GM18861 (cell line): ENCODE results near the gene C17orf107.

Source experiments
- ATAC-seq: cut with Tn5 transposase; IDR thresholded peaks from one replicate; pipeline ENCODE4 v1.9.1; 2021; ENCODE audit not compliant: unreplicated experiment

Gene C17orf107

DNA sequence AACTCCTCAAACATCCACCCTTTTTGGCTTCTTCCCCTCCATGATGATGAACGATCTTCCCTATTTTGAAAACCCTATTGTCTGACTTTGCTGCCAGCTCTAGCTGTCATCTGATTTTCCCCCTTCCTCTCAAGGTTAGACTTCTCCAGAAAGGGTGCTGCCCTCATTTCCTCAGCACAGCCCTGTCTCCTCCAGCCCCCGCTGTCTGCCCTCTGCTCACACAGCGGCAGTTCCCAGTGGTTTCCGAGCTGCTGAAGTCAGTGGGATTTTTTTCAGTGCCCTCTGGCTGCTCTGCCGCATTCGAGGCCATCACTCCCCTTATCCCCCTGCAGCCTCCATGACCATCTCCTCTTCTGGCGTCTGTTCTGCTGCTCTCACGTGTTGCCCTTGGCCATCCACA lies 26.6 kb upstream of the C17orf107 start:
- ATAC-seq = no peak

DNA sequence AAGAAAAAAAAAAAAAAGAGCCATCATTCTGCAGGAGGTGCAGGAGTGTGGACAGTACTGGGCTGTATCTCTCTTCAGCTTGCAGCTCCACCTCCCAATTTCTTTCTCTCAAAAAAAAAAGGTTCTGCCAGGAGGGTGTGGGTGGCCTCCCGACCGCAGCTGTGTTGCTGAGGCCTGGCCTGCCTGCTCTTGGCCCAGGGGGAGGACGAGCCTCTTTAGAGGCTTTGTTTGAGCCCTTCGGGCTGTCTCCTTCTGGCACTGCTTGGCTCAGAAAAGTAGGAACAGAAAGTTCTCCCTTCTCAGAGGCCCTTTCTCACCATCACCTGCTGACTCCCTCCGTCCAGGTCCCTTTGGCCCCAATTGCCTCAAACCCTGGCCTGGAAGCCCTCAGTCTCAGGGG lies 22.2 kb upstream of the C17orf107 start:
- no peak for ATAC-seq

GRCh38 chr17:4879601-4880000 lies 19.7 kb upstream of the C17orf107 start:
- ATAC-seq = no peak

DNA sequence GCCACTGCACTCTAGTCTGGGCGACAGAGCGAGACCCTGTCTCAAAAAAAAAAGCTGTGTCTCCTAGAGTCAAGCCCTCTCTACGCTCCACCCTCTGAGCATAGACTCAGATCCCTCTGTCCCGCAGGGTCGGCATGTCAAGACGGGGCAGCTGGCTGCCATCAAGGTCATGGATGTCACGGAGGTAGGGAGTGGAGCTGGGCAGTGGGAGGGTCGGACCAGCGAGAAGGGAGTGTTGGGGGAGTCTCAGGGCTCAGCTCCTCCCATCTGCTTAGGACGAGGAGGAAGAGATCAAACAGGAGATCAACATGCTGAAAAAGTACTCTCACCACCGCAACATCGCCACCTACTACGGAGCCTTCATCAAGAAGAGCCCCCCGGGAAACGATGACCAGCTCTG lies 18.5 kb upstream of the C17orf107 start:
- no peak for ATAC-seq

- ATAC-seq = no peak
Measured at GRCh38 chr17:4881761-4882555, 17.4 kb upstream of the C17orf107 start.

- no peak for ATAC-seq
Measured at GRCh38 chr17:4884489-4884888, 14.8 kb upstream of the C17orf107 start.

DNA sequence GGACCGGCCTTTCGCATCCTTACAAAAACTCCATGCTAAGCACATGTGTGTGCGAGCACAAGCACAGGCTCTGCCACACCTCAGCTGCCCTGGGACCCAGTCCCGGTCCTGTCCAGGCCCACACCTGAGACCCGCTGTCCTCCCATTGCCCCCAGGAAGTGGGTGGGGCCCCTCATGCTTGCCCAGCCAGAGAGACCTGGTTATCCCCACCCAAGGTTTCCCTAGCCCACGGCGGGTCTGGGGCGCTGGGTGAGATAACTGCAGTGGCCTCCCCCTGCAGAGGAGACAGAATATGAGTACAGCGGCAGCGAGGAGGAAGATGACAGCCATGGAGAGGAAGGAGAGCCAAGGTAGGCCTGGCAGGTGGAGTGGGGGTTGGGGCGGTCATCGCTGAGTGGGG lies 12.5 kb upstream of the C17orf107 start:
- no peak for ATAC-seq

DNA sequence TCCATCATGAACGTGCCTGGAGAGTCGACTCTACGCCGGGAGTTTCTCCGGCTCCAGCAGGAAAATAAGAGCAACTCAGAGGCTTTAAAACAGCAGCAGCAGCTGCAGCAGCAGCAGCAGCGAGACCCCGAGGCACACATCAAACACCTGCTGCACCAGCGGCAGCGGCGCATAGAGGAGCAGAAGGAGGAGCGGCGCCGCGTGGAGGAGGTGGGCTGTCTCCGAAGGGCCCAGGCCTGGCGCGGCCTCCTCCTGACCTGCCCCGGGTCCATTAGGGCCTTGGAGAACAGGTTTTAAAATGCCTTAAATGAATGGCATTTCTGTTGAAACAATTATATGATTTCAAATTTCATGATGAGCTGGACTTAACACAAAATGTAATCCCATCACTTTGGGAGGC lies 11.8 kb upstream of the C17orf107 start:
- ATAC-seq = no peak

GRCh38 chr17:4891411-4892410 lies 7.6 kb upstream of the C17orf107 start:
- ATAC-seq = no peak

DNA sequence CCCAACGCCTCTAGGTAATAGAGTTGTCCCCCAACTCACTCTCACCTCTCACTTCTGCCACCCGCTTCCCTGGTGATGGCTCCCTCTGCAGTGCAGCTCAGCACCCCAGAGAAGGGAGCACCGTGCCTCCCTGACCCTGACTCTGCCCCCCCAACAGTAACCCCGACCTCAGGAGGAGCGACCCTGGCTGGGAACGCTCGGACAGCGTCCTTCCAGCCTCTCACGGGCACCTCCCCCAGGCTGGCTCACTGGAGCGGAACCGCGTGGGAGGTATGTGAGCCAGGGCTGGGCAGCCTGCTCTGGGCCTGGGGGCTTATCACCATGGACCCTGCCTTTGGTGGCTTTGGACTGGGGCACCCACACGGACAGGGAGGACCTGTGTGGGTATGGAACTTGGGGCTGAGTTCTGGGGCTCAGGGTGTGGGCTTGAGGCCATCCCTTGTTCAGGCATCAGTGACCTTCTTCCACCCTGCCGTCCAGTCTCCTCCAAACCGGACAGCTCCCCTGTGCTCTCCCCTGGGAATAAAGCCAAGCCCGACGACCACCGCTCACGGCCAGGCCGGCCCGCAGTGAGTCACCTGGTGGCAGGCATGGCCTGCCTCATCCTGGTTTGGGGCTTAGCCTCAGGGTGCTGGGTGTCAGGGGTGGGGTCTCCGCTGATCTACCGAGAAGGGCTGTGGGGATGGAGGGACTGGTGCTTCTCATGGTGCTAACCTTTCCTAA lies 6.7 kb upstream of the C17orf107 start:
- ATAC-seq = no peak

DNA sequence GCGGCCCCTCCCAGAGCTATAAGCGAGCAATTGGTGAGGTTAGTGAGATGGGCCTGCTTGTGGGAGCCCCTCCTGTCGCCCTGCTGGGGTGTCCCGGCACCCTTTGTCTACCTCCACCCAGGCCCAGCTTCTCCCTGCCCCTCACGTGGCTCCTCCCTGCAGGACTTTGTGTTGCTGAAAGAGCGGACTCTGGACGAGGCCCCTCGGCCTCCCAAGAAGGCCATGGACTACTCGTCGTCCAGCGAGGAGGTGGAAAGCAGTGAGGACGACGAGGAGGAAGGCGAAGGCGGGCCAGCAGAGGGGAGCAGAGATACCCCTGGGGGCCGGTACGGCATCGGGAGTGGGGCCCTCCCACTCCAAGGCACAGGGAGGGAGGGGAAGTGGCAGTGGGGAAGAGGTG lies 6.1 kb upstream of the C17orf107 start:
- no peak for ATAC-seq

GRCh38 chr17:4893721-4894560 lies 5.4 kb upstream of the C17orf107 start:
- ATAC-seq = no peak

DNA sequence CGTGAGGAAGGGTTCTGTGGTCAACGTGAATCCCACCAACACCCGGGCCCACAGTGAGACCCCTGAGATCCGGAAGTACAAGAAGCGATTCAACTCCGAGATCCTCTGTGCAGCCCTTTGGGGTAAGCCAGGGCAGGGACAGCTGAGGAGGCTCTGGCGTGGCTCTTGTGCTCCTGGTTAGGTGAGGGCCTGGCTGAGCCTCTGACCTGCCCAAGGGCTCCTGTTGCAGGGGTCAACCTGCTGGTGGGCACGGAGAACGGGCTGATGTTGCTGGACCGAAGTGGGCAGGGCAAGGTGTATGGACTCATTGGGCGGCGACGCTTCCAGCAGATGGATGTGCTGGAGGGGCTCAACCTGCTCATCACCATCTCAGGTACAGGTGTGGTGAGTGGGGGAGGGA lies 4.2 kb upstream of the C17orf107 start:
- ATAC-seq = no peak

- no peak for ATAC-seq
Measured at GRCh38 chr17:4895657-4896331, 3.5 kb upstream of the C17orf107 start.

GRCh38 chr17:4896332-4897197 lies 2.8 kb upstream of the C17orf107 start:
- ATAC-seq = no peak

DNA sequence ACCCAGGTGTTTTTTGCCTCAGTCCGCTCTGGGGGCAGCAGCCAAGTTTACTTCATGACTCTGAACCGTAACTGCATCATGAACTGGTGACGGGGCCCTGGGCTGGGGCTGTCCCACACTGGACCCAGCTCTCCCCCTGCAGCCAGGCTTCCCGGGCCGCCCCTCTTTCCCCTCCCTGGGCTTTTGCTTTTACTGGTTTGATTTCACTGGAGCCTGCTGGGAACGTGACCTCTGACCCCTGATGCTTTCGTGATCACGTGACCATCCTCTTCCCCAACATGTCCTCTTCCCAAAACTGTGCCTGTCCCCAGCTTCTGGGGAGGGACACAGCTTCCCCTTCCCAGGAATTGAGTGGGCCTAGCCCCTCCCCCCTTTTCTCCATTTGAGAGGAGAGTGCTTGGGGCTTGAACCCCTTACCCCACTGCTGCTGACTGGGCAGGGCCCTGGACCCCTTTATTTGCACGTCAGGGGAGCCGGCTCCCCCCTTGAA lies 2.1 kb upstream of the C17orf107 start:
- no peak for ATAC-seq

DNA sequence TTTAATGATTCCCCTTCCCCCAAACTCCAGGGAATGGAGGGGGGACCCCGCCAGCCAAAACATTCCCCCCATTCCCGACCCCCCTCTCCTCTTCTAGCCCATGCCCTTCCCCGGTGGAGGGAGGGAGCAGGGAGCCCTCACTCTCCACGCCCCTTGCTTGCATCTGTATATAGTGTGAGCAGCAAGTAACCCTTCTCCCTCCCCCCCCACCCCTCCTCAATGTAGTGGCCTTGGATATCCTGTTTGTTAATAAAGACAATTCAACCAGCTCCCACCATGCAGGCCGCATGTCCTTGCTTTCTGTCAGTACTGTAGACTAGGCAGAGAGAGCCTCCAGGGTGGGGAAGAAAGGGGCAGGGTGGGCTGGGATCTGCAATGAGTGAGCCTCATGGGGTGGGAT lies 1.6 kb upstream of the C17orf107 start:
- ATAC-seq = no peak

- ATAC-seq = no peak
Measured at GRCh38 chr17:4898351-4898750, 985 bp upstream of the C17orf107 start.

DNA sequence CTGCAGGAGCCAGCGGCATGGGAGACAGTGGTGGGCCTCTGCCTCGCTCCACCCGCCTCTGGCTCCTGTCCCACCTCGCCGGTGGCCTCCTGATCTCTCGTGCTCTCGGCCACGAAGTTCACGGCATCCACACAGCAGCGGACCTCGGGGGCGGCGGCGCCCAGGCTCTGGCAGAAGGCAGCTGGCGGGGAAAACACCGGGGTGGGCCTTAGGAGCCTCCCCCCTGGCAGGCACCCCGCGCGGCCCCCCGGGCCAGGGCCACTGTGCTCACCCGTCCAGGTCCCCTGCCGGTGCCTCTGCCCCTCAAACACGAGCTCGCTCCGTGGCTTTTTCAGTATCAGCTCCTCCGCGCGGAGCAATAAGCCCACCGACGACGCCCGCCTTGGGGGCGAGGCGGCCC lies 409 bp upstream of the C17orf107 start:
- ATAC-seq = no peak
